WTC11 (cell line): ENCODE data around the gene ZBTB20. TPM values are rescaled to one million over a fixed set of nuclear protein-coding genes. Genes with fewer than 3 reads are reported as not detected.

Source experiments
- ATAC-seq: fragments of 200-7000 bp; cut with Tn5 transposase; 2 replicates; pipeline ENCODE4 v1.10.0; 2021; ENCODE audit warnings: mild to moderate bottlenecking, moderate library complexity
- CTCF ChIA-PET: fragments of 300-600 bp; sonication (Branson Sonifier 250); formaldehyde crosslinking; loops from one replicate; lab custom pipeline; 2021; ENCODE audit warnings: antibody characterized with exemption; lab: Charles Lee
- POLR2A ChIA-PET: fragments of 350-600 bp; sonication (Branson Sonifier 250); formaldehyde crosslinking; loops from one replicate; lab custom pipeline; 2021; ENCODE audit warnings: antibody characterized with exemption; lab: Charles Lee
- DNase-seq: peaks from one replicate; pipeline ENCODE4 v3.0.0; 2021; ENCODE audit warnings: low spot score
- H3K27ac Mint-ChIP-seq: 2 replicates; pipeline ENCODE4 v1.8.0; 2021; ENCODE audit warnings: mixed read lengths
- H3K27me3 Mint-ChIP-seq: 2 replicates; pipeline ENCODE4 v1.8.0; 2021; ENCODE audit warnings: low read depth, mild to moderate bottlenecking, moderate library complexity, mixed read lengths
- H3K36me3 Mint-ChIP-seq: 2 replicates; pipeline ENCODE4 v1.8.0; 2021; ENCODE audit warnings: mixed read lengths
- H3K4me1 Mint-ChIP-seq: 2 replicates; pipeline ENCODE4 v1.8.0; 2022; ENCODE audit warnings: mixed read lengths
- H3K4me3 Mint-ChIP-seq: 2 replicates; pipeline ENCODE4 v1.8.0; 2021; ENCODE audit warnings: mild to moderate bottlenecking, moderate library complexity, mixed read lengths
- H3K9me3 Mint-ChIP-seq: 2 replicates; pipeline ENCODE4 v1.8.0; 2021; ENCODE audit warnings: mixed read lengths
- CBFB ChIP-seq: sonication (generic); formaldehyde crosslinking; IDR thresholded peaks from 2 replicates; pipeline ENCODE4 v1.8.1; 2022; ENCODE audit warnings: mild to moderate bottlenecking, low read depth, missing genetic modification reagents
- CREB1 ChIP-seq: sonication (generic); formaldehyde crosslinking; IDR thresholded peaks from 2 replicates; pipeline ENCODE4 v1.8.0; 2023; ENCODE audit warnings: mild to moderate bottlenecking, missing genetic modification reagents
- CREM ChIP-seq: sonication (generic); formaldehyde crosslinking; IDR thresholded peaks from 2 replicates; pipeline ENCODE4 v1.8.1; 2022; ENCODE audit warnings: mild to moderate bottlenecking, missing genetic modification reagents, moderate library complexity
- ELF4 ChIP-seq: sonication (generic); formaldehyde crosslinking; IDR thresholded peaks from 2 replicates; pipeline ENCODE4 v1.8.1; 2022; ENCODE audit warnings: low read depth, mild to moderate bottlenecking, moderate library complexity, missing genetic modification reagents
- ESRRA ChIP-seq: sonication (generic); formaldehyde crosslinking; IDR thresholded peaks from 2 replicates; pipeline ENCODE4 v1.8.1; 2022; ENCODE audit warnings: mild to moderate bottlenecking, missing genetic modification reagents, borderline replicate concordance
- FOXK1 ChIP-seq: sonication (generic); formaldehyde crosslinking; IDR thresholded peaks from 2 replicates; pipeline ENCODE4 v1.8.0; 2022; ENCODE audit warnings: mild to moderate bottlenecking, moderate library complexity, missing genetic modification reagents
- KAT7 ChIP-seq: sonication (generic); formaldehyde crosslinking; IDR thresholded peaks from 2 replicates; pipeline ENCODE4 v1.8.1; 2023; ENCODE audit warnings: missing genetic modification reagents, mild to moderate bottlenecking, borderline replicate concordance
- NFE2L1 ChIP-seq: sonication (generic); formaldehyde crosslinking; IDR thresholded peaks from 2 replicates; pipeline ENCODE4 v1.8.1; 2023; ENCODE audit warnings: missing genetic modification reagents
- NR1H2 ChIP-seq: sonication (generic); formaldehyde crosslinking; IDR thresholded peaks from 2 replicates; pipeline ENCODE4 v1.9.0; 2021; ENCODE audit warnings: mild to moderate bottlenecking, moderate library complexity, missing genetic modification reagents
- RORB ChIP-seq: fragments of 250-450 bp; sonication (Bioruptor Pico); IDR thresholded peaks from 2 replicates; pipeline ENCODE4 v1.9.0; 2021; ENCODE audit warnings: mild to moderate bottlenecking
- SOX15 ChIP-seq: fragments of 250-450 bp; sonication (Bioruptor Pico); IDR thresholded peaks from 2 replicates; pipeline ENCODE4 v1.9.0; 2021; ENCODE audit warnings: mild to moderate bottlenecking
- TEAD1 ChIP-seq: sonication (generic); formaldehyde crosslinking; IDR thresholded peaks from 2 replicates; pipeline ENCODE4 v1.8.0; 2022; ENCODE audit warnings: mild to moderate bottlenecking, missing genetic modification reagents
- ZNF317 ChIP-seq: sonication (generic); formaldehyde crosslinking; IDR thresholded peaks from 2 replicates; pipeline ENCODE4 v1.8.1; 2023; ENCODE audit warnings: low read depth, mild to moderate bottlenecking, moderate library complexity, missing genetic modification reagents, borderline replicate concordance
- ZNF671 ChIP-seq: fragments of 250-450 bp; sonication (Bioruptor Pico); IDR thresholded peaks from 2 replicates; pipeline ENCODE4 v1.8.0; 2021; ENCODE audit warnings: mild to moderate bottlenecking
- total RNA-seq: library from RNA; stranded (reverse); gene quantifications from 3 replicates; pipeline ENCODE4 v1.2.3, GENCODE V29; 2021
- TF ChIP-seq, protein P1 (sequence below): sonication (generic); formaldehyde crosslinking; IDR thresholded peaks from 2 replicates; pipeline ENCODE4 v1.8.1; 2022; ENCODE audit warnings: low read depth, mild to moderate bottlenecking, moderate library complexity, missing genetic modification reagents, borderline replicate concordance
- TF ChIP-seq, protein P2 (sequence below): sonication (generic); formaldehyde crosslinking; IDR thresholded peaks from 2 replicates; pipeline ENCODE4 v1.8.1; 2023; ENCODE audit warnings: mild to moderate bottlenecking, missing genetic modification reagents, moderate library complexity
- TF ChIP-seq, protein P3 (sequence below): fragments of 250-450 bp; sonication (Bioruptor Pico); IDR thresholded peaks from 2 replicates; pipeline ENCODE4 v1.8.0; 2021; ENCODE audit warnings: mild to moderate bottlenecking
- TF ChIP-seq, protein P4 (sequence below): sonication (generic); formaldehyde crosslinking; IDR thresholded peaks from 2 replicates; pipeline ENCODE4 v1.8.1; 2023; ENCODE audit warnings: mild to moderate bottlenecking, missing genetic modification reagents
- TF ChIP-seq, protein P5 (sequence below): sonication (generic); formaldehyde crosslinking; IDR thresholded peaks from 2 replicates; pipeline ENCODE4 v1.8.1; 2023; ENCODE audit warnings: mild to moderate bottlenecking, missing genetic modification reagents
- TF ChIP-seq, protein P6 (sequence below): sonication (generic); formaldehyde crosslinking; IDR thresholded peaks from 2 replicates; pipeline ENCODE4 v1.8.0; 2023; ENCODE audit warnings: missing genetic modification reagents

ZBTB20 gene
- total RNA-seq, 1 experiment from 2014 or later, result 1.5 TPM

DNA sequence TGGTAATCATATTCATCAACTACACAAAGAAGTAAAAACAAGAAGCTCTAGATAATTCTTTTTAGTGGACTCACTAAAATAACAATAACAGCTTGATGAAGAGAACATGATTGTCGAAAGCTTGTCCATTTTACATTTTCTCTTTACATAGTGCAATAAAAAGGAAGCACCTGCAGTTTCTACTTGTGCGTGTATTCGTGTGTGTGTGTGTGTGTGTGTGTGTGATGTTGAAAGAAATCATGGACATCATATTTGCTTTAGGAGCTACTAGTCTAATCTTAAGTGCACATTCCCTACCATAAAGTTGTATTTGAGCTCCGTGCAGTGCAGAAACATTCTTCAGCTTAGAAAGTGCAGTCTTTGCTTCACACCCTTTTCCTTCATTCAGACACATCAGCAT lies 288.8 kb downstream of the ZBTB20 start:
- no peaks in the 10 kb centered on the region for H3K9me3 Mint-ChIP-seq
- no peak overlapping the region for H3K4me3 Mint-ChIP-seq
- ATAC-seq, result no peak
- H3K36me3 Mint-ChIP-seq, result no peaks in the 10 kb centered on the region
- POLR2A ChIA-PET, result no interaction called here
- H3K4me1 Mint-ChIP-seq, result peaks cover 21% of the 10 kb centered on the region
- CTCF ChIA-PET, result no interaction called here
- DNase-seq, result no peak
- TF ChIP-seq RORB (CRISPR knock-in tag) (no peak), CREB1 (no peak), ZNF317 (CRISPR knock-in tag) (no peak), KAT7 (CRISPR knock-in tag) (no peak), CBFB (CRISPR knock-in tag) (no peak)
- TF ChIP-seq, protein P1, sequence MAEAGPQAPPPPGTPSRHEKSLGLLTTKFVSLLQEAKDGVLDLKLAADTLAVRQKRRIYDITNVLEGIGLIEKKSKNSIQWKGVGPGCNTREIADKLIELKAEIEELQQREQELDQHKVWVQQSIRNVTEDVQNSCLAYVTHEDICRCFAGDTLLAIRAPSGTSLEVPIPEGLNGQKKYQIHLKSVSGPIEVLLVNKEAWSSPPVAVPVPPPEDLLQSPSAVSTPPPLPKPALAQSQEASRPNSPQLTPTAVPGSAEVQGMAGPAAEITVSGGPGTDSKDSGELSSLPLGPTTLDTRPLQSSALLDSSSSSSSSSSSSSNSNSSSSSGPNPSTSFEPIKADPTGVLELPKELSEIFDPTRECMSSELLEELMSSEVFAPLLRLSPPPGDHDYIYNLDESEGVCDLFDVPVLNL, result no peak
- TF ChIP-seq, protein P2, sequence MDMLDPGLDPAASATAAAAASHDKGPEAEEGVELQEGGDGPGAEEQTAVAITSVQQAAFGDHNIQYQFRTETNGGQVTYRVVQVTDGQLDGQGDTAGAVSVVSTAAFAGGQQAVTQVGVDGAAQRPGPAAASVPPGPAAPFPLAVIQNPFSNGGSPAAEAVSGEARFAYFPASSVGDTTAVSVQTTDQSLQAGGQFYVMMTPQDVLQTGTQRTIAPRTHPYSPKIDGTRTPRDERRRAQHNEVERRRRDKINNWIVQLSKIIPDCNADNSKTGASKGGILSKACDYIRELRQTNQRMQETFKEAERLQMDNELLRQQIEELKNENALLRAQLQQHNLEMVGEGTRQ, result no peak
- TF ChIP-seq, protein P3, sequence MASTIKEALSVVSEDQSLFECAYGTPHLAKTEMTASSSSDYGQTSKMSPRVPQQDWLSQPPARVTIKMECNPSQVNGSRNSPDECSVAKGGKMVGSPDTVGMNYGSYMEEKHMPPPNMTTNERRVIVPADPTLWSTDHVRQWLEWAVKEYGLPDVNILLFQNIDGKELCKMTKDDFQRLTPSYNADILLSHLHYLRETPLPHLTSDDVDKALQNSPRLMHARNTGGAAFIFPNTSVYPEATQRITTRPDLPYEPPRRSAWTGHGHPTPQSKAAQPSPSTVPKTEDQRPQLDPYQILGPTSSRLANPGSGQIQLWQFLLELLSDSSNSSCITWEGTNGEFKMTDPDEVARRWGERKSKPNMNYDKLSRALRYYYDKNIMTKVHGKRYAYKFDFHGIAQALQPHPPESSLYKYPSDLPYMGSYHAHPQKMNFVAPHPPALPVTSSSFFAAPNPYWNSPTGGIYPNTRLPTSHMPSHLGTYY, result no peak
- no peaks in the 10 kb centered on the region for H3K27me3 Mint-ChIP-seq
- H3K27ac Mint-ChIP-seq, result no peak overlapping the region

DNA sequence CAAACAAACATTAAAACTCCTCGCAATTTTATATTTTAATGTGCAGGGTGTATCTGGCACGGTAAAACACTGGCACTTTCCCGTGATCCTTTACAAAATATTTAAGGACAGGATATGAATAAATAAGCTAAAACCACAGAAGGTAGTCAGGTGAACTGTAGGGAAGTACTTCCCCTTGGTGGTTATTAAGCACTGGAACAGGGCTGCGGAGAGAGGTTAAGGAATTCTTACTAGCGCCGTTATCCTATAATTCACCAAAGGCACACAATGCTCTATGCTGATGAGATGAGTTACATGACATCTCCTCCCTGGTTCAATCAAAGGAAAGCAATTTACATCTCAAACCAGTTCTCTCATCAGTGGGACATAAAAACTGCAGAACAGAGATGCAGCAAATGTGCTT lies 289.8 kb downstream of the ZBTB20 start:
- H3K4me3 Mint-ChIP-seq, result no peak overlapping the region
- POLR2A ChIA-PET, result interaction anchor here (0.5 kb wide), 1 partner anchor 119 kb away, joined by 3 read pairs; no protein-coding TSS in a partner anchor
- H3K27ac Mint-ChIP-seq, result no peak overlapping the region
- DNase-seq, result no peak
- TF ChIP-seq, protein P4, sequence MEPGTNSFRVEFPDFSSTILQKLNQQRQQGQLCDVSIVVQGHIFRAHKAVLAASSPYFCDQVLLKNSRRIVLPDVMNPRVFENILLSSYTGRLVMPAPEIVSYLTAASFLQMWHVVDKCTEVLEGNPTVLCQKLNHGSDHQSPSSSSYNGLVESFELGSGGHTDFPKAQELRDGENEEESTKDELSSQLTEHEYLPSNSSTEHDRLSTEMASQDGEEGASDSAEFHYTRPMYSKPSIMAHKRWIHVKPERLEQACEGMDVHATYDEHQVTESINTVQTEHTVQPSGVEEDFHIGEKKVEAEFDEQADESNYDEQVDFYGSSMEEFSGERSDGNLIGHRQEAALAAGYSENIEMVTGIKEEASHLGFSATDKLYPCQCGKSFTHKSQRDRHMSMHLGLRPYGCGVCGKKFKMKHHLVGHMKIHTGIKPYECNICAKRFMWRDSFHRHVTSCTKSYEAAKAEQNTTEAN, result no peak
- TF ChIP-seq, protein P5, sequence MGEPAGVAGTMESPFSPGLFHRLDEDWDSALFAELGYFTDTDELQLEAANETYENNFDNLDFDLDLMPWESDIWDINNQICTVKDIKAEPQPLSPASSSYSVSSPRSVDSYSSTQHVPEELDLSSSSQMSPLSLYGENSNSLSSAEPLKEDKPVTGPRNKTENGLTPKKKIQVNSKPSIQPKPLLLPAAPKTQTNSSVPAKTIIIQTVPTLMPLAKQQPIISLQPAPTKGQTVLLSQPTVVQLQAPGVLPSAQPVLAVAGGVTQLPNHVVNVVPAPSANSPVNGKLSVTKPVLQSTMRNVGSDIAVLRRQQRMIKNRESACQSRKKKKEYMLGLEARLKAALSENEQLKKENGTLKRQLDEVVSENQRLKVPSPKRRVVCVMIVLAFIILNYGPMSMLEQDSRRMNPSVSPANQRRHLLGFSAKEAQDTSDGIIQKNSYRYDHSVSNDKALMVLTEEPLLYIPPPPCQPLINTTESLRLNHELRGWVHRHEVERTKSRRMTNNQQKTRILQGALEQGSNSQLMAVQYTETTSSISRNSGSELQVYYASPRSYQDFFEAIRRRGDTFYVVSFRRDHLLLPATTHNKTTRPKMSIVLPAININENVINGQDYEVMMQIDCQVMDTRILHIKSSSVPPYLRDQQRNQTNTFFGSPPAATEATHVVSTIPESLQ (CRISPR knock-in tag), result no peak
- TF ChIP-seq NFE2L1 (CRISPR knock-in tag) (no peak), ELF4 (CRISPR knock-in tag) (no peak), KAT7 (CRISPR knock-in tag) (no peak), CREB1 (no peak), CREM (CRISPR knock-in tag) (no peak), SOX15 (CRISPR knock-in tag) (no peak), FOXK1 (CRISPR knock-in tag) (no peak), TEAD1 (CRISPR knock-in tag) (no peak), NR1H2 (CRISPR knock-in tag) (no peak), ZNF671 (CRISPR knock-in tag) (no peak), ESRRA (CRISPR knock-in tag) (no peak)
- TF ChIP-seq, protein P6, sequence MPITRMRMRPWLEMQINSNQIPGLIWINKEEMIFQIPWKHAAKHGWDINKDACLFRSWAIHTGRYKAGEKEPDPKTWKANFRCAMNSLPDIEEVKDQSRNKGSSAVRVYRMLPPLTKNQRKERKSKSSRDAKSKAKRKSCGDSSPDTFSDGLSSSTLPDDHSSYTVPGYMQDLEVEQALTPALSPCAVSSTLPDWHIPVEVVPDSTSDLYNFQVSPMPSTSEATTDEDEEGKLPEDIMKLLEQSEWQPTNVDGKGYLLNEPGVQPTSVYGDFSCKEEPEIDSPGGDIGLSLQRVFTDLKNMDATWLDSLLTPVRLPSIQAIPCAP, result no peak
- TF ChIP-seq, protein P1, result no peak
- TF ChIP-seq, all 79 proteins: peak for 0
- H3K36me3 Mint-ChIP-seq, result no peaks in the 10 kb centered on the region
- H3K4me1 Mint-ChIP-seq, result peaks cover 22% of the 10 kb centered on the region
- no peaks in the 10 kb centered on the region for H3K9me3 Mint-ChIP-seq
- peak; percentile 73; the same call in 1 of the 2 replicates for ATAC-seq
- no peaks in the 10 kb centered on the region for H3K27me3 Mint-ChIP-seq
- CTCF ChIA-PET, result no interaction called here
